SK-N-MC (cell line): ENCODE measurements around the gene CLUH.

ENCODE experiments used
- EZH2 ChIP-seq: fragments of 200-600 bp; sonication (generic); IDR thresholded peaks from one replicate; pipeline ENCODE4 v1.6.1; 2017; ENCODE audit warnings: antibody characterized with exemption
- POLR2AphosphoS5 ChIP-seq: IDR thresholded peaks from 2 replicates; pipeline ENCODE4 v1.6.1; 2012; ENCODE audit warnings: mild to moderate bottlenecking, low read depth, low read length, borderline replicate concordance

DNA sequence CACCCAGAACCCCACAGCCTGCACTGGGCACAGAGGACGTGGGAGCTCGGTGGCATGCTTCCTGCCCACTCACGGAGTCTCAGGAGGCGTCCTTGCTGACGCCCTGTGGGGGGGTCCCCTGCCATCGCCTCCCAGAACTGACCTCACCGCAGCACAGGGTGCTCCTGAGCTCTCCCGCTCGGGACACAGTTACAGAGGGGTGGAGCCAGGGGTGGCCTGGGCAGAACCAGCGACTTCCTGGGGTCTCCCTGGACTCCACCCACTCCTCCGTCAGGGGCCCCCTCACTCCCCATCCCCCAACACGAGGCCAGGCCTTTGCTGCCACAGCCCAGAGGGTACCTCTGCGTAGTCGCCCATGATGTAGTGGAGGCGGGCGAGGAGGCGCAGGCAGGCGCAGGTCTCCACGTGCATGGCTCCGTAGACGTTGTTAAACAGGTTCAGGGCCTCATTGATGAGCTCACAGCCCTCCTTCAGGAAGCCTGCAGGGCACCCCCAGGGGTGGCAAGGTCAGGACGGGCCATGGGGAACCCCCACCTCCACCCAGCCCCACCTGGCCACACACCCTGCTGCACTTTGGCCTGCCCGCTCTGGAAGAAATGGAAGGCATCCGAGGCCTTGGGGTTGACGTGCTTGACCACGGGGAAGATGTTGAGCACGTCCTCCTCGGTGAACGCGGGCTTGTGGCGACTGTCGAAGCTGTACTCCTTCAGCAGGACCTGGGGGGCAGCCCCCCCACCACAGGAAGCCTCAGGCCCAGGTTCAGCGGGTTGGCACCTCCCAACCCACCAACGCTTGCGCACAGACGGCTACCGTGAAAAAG lies 17.8 kb downstream of the CLUH start:
- TF ChIP-seq POLR2AphosphoS5 (no peak), EZH2 (no peak)
